Upper lobe of left lung (tissue), 6 donors: ENCODE results near the gene UBE2D3. TPM values are rescaled to one million over a fixed set of nuclear protein-coding genes. Genes with fewer than 3 reads are reported as not detected.

ENCODE experiments used
- ATAC-seq, 2 donors: fragments of 200-7000 bp; cut with Tn5 transposase; one replicate each; pipeline ENCODE4 v1.9.1; 2022; ENCODE audit warnings: mild to moderate bottlenecking in 2 of 2, moderate library complexity in 2 of 2; ENCODE audit not compliant: low FRiP score in 2 of 2
- DNase-seq, 2 donors: peaks; one replicate each; pipeline ENCODE4 v3.0.0-alpha.2; 2019 to 2020
- H3K27ac ChIP-seq, 4 donors: fragments of 200-600 bp; sonication (generic); one replicate each; pipeline ENCODE4 v1.5.1; 2016 to 2019
- H3K27me3 ChIP-seq, 4 donors: fragments of 200-600 bp; sonication (generic); one replicate each; pipeline ENCODE4 v1.5.1; 2017 to 2019
- H3K36me3 ChIP-seq, 4 donors: fragments of 200-600 bp; sonication (generic); one replicate each; pipeline ENCODE4 v1.5.1; 2016 to 2019
- H3K4me1 ChIP-seq, 4 donors: fragments of 200-600 bp; sonication (generic); one replicate each; pipeline ENCODE4 v1.5.1; 2018 to 2019
- H3K4me3 ChIP-seq, 4 donors: fragments of 200-600 bp; sonication (generic); one replicate each; pipeline ENCODE4 v1.5.1; 2017 to 2019; ENCODE audit warnings: mild to moderate bottlenecking in 2 of 4, moderate library complexity in 1 of 4
- H3K9me3 ChIP-seq, 4 donors: fragments of 200-600 bp; sonication (generic); one replicate each; pipeline ENCODE4 v1.5.1; 2018 to 2019
- CTCF ChIP-seq, 6 experiments: fragments of 450-650 bp in 4 of 6; fragments of 200-600 bp in 2 of 6; sonication (generic) in 2 of 6; IDR thresholded peaks; one replicate each; pipeline ENCODE4 v1.5.1; 2016 to 2019; ENCODE audit warnings: antibody characterized with exemption in 6 of 6
- EP300 ChIP-seq, 4 donors: sonication (generic); formaldehyde crosslinking; IDR thresholded peaks; one replicate each; pipeline ENCODE4 v1.5.1; 2017; ENCODE audit warnings: antibody characterized with exemption in 4 of 4, control low read depth in 2 of 4
- POLR2A ChIP-seq, 4 donors: fragments of 450-650 bp; IDR thresholded peaks; one replicate each; pipeline ENCODE4 v1.5.1; 2016 to 2017; ENCODE audit warnings: antibody characterized with exemption in 4 of 4, mild to moderate bottlenecking in 2 of 4
- POLR2AphosphoS5 ChIP-seq, 2 donors: sonication (generic); formaldehyde crosslinking; IDR thresholded peaks; one replicate each; pipeline ENCODE4 v1.5.1; 2017; ENCODE audit warnings: antibody characterized with exemption in 2 of 2
- WGBS, 2 donors: methylation state at CpG; one replicate each; pipeline ENCODE4 v1.1.5; 2017 to 2018; 5-methylcytosine and 5-hydroxymethylcytosine counted together
- total RNA-seq, 6 donors: library from RNA; depleted of rRNA in 4 of 6; stranded (reverse); fragments of >200 nt in 4 of 6; gene quantifications; one replicate each; pipeline versions ENCODE4 v1.1.0 to v1.2.1, GENCODE V29; 2016 to 2021
- donor health status: DM: no; HTN: no; CAD: no; lungs with moderate emphysema.
- donor health status: DM: no; HTN: yes; CAD: no; lungs with severe emphysema.

The UBE2D3 gene
- total RNA-seq, 6 donors from 2014 or later = 215 to 376 (median 317) TPM

DNA sequence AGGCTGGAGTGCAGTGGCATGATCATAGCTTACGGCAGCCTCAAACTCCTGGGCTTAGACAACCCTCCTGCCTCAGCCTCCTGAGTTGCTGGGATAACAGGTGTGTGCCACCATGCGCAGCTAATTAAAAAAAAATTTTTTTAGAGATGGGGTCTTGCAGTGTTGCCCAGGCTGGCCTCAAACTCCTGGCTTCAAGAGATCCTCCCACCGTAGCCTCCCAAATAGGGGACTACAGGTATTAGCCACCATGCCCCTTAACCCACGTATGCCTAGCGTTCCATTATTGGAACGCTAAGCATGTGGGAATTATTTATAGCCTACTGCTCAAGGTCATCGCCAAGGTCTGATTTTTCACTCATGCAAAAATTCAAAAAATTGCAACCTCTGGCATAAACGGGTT, 20.3 kb upstream of the UBE2D3 start:
- H3K27ac ChIP-seq = no peak overlapping the region
- 97 to 98% methylated on average over 8 of the region's 8 CpGs for WGBS, 2 donors
- H3K36me3 ChIP-seq = no peaks in the 10 kb centered on the region
- H3K4me3 ChIP-seq = no peak overlapping the region
- no peaks in the 10 kb centered on the region for H3K27me3 ChIP-seq
- no peaks in the 10 kb centered on the region for H3K9me3 ChIP-seq
- no peak for TF ChIP-seq POLR2A (IDR thresholded peaks at IDR 0.05)
- no peak for TF ChIP-seq CTCF (IDR thresholded peaks at IDR 0.05)
- TF ChIP-seq EP300 (IDR thresholded peaks at IDR 0.05) = no peak
- TF ChIP-seq POLR2AphosphoS5 (IDR thresholded peaks at IDR 0.05) = no peak
- DNase-seq (no peak), ATAC-seq (no peak)
- H3K4me1 ChIP-seq = no peaks in the 10 kb centered on the region

DNA sequence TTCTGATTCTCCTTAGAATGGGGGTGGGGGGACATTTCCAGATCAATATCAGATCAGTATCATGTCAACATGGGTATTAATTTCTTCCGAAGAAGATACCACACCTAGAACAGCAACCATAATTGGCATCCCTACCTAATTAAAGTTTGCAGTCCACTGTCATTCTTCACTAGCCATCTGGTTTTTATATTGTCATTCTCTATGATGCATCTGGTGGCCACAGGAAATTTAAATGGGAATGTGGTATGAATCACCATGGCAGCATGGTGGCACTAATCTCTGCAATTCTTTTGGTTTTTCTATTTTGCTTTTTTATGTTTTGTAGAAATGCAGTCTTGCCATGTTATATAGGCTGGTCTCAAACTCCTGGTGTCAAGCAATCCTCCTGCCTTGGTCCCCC, 16.6 kb upstream of the UBE2D3 start:
- no peaks in the 10 kb centered on the region for H3K9me3 ChIP-seq
- H3K4me3 ChIP-seq = no peak overlapping the region
- ATAC-seq = no peak
- H3K27ac ChIP-seq = no peak overlapping the region
- no peaks in the 10 kb centered on the region for H3K36me3 ChIP-seq
- H3K27me3 ChIP-seq = no peaks in the 10 kb centered on the region
- TF ChIP-seq POLR2A (IDR thresholded peaks at IDR 0.05) (no peak), CTCF (IDR thresholded peaks at IDR 0.05) (no peak), EP300 (IDR thresholded peaks at IDR 0.05) (no peak), POLR2AphosphoS5 (IDR thresholded peaks at IDR 0.05) (no peak)
- 94 to 100% methylated on average over 1 of the region's 1 CpG for WGBS, 2 donors
- DNase-seq = no peak
- no peaks in the 10 kb centered on the region for H3K4me1 ChIP-seq

DNA sequence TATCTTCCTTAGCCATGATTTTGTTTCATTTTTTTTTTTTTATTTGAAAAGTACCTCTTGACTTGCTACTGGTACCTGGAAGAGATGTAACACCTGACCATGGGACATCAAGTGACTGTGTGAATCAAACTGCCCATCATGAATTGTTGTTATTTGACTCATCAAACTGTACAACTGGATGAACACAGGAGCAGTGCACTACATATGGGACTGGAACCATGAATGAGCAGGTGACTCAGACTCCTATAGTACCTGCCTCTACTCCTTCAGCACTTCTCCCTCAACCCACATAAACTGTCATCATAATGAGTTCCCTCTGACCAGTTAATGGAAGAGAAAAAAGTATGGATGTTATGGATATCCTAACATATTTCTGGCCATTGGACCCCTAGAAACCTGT, 15.9 kb upstream of the UBE2D3 start:
- Histone ChIP-seq H3K9me3 (no peaks in the 10 kb centered on the region), H3K4me1 (no peaks in the 10 kb centered on the region), H3K36me3 (no peaks in the 10 kb centered on the region), H3K27me3 (no peaks in the 10 kb centered on the region), H3K4me3 (no peak overlapping the region), H3K27ac (no peak overlapping the region)
- ATAC-seq = no peak
- TF ChIP-seq POLR2A (IDR thresholded peaks at IDR 0.05) (no peak), POLR2AphosphoS5 (IDR thresholded peaks at IDR 0.05) (no peak), CTCF (IDR thresholded peaks at IDR 0.05) (no peak), EP300 (IDR thresholded peaks at IDR 0.05) (no peak)
- DNase-seq = no peak

GRCh38 chr4:102842367-102842766, 15.0 kb upstream of the UBE2D3 start:
- no peak for ATAC-seq
- Histone ChIP-seq H3K27ac (no peak overlapping the region), H3K4me3 (no peak overlapping the region), H3K36me3 (no peaks in the 10 kb centered on the region), H3K4me1 (no peaks in the 10 kb centered on the region), H3K27me3 (no peaks in the 10 kb centered on the region), H3K9me3 (no peaks in the 10 kb centered on the region)
- no peak for DNase-seq
- TF ChIP-seq EP300 (IDR thresholded peaks at IDR 0.05) (no peak), POLR2A (IDR thresholded peaks at IDR 0.05) (no peak), CTCF (IDR thresholded peaks at IDR 0.05) (no peak), POLR2AphosphoS5 (IDR thresholded peaks at IDR 0.05) (no peak)
- WGBS, 2 donors = 85 to 91% methylated on average over 3 of the region's 3 CpGs

DNA sequence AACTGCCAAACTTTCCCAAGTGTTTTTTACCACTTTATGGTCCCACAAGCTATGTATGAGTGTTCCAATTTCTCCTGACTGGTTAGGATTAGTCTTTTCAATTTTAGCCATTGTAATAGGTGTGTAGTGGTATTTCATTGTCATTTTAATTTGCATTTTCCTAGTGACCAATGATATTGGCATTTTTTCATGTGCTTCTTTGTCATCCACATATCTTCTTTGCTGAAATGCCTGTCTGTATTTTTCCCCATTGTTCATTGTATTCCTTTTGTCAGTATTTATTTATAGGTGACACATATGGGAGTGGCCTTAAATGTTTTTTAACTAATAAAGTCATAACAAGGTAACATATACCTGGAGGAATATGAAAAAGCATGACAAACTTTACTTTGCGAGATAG, 9.2 kb upstream of the UBE2D3 start:
- TF ChIP-seq POLR2A (IDR thresholded peaks at IDR 0.05) = no peak
- no peak for TF ChIP-seq EP300 (IDR thresholded peaks at IDR 0.05)
- no peak for TF ChIP-seq POLR2AphosphoS5 (IDR thresholded peaks at IDR 0.05)
- no peak for TF ChIP-seq CTCF (IDR thresholded peaks at IDR 0.05)
- H3K4me1 ChIP-seq = no peaks in the 10 kb centered on the region
- H3K9me3 ChIP-seq = no peaks in the 10 kb centered on the region
- no peaks in the 10 kb centered on the region for H3K27me3 ChIP-seq
- no peak overlapping the region for H3K27ac ChIP-seq
- H3K36me3 ChIP-seq = no peaks in the 10 kb centered on the region
- DNase-seq = no peak
- no peak overlapping the region for H3K4me3 ChIP-seq
- ATAC-seq = no peak
- WGBS, 2 donors = 96 to 97% methylated on average over 1 of the region's 1 CpG
